CD4-positive, alpha-beta T cell treated with Interleukin-1 beta for 1 hour (primary cell): ENCODE measurements around the gene SRSF1.
"Not testable (repeated sequence)": the region's sequence is repeated elsewhere in the genome, so short reads cannot be mapped to it uniquely, and the experiment has no call there.

ENCODE experiments used
- DNase-seq, 2 donors: peaks; one replicate each; pipeline ENCODE4 v3.0.0-alpha.2; 2020 to 2022

SRSF1 gene, protein sequence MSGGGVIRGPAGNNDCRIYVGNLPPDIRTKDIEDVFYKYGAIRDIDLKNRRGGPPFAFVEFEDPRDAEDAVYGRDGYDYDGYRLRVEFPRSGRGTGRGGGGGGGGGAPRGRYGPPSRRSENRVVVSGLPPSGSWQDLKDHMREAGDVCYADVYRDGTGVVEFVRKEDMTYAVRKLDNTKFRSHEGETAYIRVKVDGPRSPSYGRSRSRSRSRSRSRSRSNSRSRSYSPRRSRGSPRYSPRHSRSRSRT

DNA sequence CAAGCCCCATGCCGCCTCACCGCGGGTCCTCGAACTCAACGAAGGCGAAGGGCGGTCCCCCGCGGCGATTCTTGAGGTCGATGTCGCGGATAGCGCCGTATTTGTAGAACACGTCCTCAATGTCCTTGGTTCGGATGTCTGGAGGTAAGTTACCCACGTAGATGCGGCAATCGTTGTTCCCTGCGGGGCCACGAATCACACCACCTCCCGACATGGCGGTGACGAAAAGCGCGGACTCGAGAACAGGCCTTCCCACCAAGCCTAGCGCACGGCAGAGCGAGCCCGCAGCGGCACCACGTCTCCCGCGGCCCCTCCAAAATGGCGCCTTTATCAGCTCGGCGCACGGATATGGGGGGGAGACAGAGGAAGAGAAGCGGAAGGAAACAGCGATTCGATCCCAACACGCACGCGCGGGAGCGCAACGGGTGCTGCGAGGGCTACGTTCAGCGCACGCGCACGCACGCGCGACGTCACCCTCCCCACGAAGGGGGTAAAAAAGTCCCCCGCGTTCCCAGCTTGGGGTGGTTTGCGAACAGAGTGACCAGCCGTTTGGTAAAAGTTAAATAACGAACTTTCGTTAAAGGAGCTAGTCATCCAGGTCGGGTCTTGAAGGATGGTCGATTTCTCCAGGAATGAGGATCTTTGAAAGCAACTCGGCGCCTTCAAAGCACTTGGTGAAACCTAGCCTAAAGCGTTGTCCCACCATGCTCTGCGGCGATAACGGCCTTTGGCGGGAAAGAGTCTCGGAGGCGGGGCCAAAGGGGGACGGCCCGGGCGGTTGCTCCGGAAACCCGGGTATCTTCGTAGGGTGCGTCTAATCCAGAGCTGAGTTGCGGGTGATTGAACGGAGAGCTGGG lies at the start of gene SRSF1:
Gene SRSF1 (minus strand): TSS at position 323 of the 857 bp plus-strand sequence. CDS start 109 bp downstream, at position 214.
- DNase-seq, result peak; percentile 97

DNA sequence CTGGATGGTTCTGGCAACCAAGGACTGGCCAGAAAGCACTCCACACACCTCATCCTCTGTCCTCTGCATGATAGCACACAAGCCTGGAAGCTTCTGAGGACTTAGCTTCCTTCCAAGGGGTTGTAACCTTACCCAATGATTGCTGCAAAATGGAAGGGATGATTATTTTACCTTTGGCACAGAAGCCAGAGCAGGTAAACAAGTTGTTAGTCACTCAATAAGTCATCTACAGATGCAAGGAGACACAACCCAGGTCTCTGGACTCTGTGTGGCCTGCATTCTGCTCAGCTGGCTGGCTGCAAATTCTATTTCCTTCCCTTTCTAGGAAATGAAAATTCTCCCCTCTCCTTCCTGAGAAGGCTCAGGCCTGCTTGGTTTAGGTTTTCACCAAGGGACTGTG lies 49.4 kb upstream of the SRSF1 start:
- DNase-seq, result no peak

DNA sequence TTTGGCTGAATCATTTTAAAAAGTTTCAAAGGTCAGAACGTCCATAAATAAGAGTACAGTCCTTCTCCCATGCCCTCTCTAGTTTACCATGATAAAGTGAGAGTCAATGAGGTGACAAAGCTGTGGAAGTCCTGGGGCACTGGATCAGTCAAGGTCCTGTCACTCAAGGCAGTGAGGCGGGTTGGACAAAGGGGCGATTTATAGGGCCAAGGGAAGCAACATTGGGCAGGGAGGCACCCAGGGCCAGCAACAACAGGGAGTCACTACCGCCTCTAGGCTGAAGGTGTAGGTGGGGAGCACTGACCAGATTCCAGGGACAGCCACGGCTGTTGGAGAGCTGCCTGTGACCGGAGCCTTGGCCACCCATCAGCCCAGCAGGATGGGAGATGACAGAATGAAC lies 47.6 kb upstream of the SRSF1 start:
- no peak for DNase-seq

DNA sequence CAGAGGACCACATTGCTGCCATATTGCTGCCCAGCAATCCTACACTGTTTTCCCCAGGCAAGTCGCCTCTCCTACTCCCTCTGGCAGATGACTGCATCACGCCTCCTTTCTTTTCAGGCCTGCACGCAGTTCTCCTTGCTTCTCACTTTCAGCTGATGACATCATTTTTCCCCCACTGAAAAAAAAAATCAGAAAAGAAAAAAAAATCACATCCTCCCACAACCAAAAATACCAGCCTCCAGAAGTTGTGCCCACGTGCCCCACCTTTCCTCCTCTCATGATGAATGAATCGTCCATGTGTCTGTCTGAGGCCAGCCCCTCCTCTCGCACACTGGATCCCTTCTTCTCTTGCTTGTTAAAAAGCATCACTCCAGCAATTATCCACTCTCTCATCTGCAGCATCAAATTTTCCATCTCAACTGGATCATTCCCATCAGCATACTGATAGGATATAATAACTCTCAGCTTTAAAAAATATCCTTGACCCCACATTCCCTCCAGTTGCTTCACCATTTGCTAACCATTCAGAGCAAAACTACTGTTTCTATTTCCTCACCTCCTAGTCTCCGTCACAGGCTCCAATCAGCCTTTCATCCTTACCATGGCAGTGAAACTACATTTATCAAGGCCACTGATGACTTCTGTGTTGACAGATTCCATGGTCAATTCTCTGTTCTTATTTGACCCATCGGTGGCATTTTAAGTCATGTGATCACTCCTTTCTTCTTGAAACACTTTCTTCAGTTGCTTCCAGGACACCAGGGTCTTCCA lies 46.1 kb upstream of the SRSF1 start:
- no peak for DNase-seq

DNA sequence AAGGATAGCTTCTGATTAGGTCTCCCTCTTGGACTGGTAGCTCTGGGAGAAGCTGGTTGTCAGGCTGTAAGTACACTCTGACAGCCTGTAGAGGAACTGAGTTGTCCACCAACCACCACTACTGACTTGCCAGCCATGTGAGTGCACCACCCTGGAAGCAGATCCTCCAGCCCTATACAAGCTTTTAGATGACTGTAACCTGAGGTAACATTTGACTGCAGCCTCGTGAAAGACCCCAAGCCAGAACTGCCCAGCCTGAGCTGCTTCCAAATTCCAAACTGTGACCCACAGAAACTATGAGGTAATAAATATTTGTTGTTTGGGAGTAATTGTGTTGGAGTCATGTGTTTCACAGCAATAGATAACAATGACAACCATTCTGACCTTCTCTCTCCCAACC lies 45.4 kb upstream of the SRSF1 start:
- no peak for DNase-seq

DNA sequence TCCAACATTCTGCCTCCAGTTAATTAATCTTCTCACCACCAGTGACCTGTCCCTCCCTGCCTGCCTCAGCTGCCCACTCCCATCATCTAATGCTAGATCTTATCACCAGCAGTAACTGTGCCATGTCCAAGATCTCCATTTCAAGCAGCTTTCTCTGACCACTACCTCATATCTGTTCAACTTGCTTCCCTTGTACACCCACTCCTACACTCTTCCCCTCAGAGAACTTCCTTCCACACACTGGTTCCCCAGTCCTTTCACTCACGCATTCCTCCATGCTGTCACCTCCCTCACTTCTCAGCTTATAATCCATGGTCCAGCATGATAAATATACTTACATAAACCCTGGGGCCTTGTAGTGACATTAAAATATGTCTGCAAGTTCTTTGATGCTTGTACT lies 44.4 kb upstream of the SRSF1 start:
- no peak for DNase-seq

DNA sequence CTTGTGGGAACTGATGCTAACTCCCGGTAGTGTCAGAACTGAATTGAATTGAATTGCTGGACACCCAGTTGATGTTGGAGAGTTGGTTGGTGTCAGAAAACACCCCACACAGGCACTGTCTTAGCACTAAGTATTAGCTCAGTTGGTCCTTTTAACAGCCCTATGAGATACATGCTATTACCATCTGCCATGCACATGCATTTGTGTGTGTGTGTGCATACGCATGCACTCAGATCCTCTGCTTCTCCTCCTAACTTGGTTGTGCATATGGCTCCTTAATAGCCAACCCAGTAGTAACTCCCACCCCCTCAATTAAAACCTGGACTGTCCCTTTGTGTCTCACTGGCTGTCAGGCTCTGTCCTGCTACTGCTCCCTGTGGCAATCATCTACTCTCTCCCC lies 43.9 kb upstream of the SRSF1 start:
- DNase-seq, result no peak

DNA sequence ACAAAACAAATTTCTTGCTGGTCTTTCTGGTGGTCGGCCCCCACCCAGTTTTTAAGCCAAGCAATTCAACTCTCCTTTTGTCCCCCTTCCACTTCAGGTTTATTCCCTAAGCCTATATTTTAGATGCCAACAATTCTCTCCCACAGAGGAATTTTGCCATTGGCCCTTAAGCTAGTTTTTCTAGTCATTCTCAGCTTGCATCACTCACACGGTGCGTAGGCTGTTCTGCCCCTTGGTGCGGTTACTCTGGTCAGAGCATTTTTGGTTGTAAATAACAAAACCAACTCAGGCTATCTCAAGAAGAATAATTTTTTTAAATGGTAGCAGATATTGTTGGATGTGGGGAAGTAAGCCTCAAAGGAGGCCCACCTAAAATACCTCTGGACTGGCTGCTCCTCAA lies 42.5 kb upstream of the SRSF1 start:
- DNase-seq, result no peak

DNA sequence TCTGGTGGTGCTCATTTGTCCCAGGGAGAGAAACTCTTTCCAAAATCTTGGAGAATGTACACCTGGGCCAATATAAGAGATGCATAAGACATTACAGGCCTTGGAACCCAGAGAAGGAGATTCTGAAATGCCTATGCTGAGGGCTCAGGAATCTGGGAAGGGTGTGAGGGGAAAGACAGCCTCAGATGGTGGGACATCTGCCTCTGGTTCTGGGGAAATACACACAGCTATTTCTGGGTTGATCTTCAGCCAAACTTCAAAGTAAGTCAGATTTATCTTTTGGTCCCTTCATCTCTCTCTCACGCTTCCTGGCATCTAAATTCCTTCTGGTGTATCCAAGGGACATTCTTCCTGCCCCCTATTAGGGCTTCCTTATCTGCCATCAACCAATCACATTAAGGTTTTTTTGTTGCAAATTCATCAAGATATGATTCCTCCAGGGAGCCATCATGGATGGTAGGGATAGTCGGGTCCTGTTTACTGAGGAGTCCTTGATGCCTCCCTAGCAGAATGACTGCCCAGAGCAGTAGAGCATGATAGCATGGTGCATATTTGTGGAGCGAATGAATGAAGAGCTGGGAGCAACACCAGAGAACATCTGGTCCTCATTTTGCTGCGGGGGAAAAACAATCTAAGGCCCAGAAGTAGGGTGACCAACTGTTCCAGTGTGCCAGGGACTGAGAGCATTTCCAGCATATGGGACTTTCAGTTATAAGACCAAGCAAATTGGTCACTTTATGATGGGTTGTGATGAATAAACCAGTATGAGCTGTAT lies 40.5 kb upstream of the SRSF1 start:
- no peak for DNase-seq

DNA sequence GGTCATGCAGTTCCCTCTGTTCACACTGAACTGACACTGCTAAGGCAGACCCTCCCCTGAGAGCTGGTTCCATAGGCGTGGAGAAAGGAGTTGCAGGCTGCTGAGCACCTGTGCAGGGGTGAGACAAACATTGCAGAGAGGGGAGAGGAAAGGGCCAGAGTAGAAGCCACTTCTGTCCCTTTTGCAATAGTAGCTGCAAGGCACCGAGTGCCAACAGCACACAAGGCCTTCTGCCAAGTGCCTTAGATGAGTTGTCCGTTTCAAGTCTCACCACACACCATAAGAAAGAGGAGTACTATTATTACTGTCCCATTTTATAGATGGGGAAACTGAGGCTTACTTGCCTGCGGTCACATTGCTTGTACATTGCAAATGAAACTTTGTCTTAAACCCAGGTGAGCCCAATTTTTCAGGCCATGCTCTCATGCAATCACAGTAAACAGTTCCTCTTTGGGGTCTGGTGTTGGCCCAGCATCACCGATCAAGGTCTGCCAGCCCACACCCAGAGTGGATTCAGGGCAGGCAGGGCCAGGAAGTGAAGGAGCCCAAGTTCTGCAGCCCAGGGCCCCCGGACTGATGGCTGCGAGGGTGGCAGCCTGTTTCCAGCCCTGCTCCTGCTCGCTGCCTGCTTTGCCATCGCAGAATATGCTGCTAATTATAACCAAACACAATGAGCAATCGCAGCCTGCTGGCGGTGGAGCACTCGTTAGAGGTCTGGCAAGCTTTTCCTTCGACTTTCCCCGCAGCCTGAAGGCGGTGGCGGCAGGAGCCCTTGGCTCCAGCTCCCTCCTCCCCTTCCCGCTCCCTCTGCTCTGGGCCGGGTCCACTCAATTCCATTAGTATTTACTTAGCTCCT lies 39.4 kb upstream of the SRSF1 start:
- DNase-seq, result no peak

DNA sequence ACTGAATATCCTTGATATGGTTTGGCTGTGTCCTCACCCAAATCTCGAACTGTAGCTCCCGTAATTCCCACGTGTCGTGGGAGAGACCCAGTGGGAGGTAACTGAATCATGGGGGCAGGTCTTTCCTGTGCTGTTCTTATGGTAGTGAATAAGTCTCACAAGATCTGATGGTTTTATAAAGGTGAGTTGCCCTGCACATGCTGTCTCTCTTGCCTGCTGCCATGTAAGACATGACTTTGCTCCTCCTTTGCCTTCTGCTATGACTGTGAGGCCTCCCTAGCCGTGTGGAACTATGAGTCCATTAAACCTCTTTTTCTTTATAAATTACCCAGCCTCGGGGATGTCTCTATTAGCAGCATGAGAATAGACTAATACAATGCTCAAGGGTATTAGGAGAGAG lies 37.2 kb upstream of the SRSF1 start:
- DNase-seq, result not testable (repeated sequence)

DNA sequence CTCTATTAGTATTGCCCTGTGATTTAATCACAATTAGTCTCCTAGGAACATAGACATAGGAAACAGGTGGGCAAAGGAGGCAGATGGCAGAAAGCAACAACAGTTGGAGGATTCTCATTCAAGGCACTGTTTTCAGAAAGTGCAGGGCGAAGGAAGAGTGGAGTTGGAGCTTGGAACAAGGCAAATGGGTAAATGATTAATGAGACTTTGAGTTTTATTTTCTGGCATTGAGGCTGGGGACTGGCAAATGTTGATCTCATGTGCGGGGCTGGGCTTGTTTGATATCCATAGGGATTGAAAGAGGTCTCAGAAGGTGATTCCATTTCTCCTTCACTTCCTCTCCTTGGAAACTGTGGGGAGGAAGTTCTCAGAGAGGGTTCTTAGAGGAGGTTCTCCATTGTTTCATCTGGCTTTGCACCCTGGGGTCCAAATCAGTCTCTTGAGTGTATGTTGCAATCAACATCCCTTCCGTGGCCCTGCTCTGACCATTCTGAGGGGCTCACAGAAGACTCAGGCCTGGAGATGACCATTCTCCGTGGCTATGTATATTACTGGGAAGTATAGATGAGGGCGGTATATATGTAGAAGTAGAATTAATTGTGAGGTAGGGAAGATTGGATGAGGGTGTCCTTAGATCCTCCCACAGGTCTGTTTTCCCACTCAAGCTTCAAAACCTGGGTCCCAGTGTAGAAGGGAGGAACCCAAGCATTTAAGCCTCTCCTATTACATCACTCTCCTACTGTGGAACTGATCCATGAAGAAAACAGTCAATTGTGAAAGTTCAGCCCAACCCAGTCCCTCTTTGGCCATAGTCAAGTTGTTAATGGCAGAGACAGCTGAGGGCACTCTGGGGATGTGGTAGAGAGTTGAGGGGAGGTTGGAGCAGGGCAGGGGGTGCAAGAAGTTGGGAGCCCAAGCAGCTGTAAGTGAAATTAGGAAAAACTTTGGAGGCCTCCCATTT lies 36.5 kb upstream of the SRSF1 start:
- no peak for DNase-seq

DNA sequence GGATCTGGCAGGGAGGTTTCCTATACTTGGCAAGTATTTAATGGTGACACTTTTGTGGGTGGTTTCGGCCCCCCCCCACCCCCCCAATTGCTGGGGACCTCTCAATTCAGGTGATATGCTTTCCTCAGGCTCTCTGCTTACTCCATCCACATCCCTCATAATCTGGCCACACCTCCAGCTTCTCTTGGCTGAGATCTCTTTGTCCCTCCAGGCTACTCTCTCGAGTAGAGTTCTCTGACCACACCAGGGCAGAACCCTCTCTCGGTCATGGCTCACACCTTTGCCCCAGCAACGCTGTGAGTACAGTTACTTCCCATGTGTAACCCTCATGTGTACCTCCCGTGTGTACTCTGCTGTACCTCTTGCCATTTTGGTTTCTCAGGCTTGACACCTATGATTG lies 34.1 kb upstream of the SRSF1 start:
- no peak for DNase-seq

DNA sequence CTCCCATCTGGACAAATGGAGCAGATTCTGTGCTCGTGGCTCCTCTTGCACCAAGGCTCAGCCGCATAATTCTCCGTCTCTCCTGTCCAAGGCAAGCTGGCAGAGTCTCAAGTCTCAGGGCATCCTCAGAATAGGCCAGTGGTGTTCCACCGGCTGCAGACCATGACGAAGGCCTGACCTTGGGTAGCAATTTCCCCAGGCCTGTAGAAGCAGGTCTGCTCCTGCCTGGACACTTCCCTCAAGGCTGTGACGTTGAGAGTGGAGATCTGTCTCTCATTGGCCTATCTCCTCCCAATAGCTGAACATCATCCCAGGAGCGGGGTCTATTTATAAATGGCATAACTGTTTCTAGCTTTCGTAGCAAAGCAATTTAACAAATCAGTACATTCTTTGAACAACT lies 33.3 kb upstream of the SRSF1 start:
- DNase-seq, result no peak

DNA sequence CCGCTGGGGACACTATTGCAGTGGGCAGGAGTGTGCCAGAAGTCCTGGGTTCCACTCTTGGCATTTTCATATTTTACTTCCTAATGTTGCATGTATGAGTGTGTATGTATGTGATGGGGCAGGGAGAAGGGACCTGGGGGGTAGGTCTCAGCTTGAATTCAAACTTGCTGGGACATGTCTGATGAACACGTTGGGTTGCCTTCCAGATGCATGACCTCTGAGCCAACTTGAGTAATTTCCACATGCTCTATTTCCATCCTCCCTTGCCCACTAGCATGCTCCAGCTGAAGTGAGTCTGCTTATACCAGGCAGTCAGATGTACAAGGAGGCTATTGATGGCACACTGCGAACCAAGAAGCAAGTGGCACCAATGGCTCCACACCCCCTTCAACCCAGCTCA lies 32.9 kb upstream of the SRSF1 start:
- no peak for DNase-seq

DNA sequence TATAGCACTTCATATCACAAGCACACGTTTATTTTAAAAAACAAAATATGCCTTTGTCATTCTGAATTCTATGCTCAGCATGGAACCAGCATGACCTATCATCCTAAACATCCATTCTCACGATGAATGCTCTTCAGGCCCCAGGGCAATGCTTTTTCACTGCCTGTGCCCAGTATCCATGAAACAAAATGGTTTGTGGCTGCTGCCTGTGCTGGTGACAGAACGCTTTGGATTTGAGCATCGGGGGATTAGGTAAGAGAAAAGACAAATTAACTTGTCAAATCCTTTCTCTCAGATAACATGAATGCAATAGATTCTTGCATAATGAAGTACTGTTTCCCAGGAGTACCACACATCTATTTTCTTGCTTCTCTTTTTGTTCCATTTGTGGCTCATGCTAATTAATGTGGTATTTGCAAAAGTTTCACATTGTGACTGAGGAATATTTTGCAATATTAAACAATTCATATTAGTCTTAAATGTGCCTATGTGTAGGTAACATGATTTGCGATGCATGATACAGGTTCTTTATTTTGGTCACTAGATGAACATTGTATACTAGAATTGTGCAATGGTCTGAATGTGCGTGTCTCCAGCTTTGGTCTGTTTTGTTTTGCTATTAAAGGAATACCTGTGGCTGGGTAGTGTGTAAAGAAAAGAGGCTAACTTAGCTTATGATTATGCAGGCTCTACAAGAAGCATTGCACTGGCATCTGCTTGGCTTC lies 25.8 kb upstream of the SRSF1 start:
- DNase-seq, result no peak

DNA sequence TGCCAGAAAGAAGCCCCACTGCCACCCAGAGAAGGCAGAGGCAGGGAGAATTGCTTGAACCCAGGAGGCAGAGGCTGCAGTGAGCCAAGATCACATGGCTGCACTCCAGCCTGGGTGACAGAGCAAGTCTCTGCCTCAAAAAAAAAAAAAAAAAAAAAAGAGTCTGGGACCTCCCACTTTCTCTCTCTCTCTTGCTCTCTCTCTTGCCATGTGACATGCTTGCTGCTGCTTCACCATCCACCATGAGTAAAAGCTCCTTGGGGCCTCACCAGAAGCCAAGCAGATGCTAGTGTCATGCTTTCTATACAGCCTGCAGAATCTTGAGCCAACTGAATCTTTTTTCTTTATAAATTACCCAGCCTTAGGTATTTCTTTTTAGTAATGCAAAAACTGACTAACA lies 21.5 kb upstream of the SRSF1 start:
- no peak for DNase-seq

DNA sequence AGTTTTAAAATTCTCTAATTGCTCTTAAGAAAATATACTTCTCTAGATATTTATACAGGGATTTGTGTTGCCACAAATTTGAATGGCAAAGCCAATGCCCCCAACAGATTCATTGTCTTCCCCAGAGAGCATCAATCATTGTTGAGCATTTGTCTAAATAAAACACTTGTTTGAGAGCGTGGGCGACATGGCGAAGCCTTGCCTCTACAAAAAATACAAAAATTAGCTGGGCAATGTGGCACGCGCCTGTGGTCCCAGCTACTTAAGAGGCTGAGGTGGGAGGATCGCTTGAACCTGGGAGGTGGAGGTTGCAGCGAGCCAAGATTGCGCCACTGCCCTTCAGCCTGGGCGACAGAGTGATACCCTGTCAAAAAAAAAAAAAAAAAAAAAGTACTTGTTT lies 13.4 kb upstream of the SRSF1 start:
- DNase-seq, result no peak

DNA sequence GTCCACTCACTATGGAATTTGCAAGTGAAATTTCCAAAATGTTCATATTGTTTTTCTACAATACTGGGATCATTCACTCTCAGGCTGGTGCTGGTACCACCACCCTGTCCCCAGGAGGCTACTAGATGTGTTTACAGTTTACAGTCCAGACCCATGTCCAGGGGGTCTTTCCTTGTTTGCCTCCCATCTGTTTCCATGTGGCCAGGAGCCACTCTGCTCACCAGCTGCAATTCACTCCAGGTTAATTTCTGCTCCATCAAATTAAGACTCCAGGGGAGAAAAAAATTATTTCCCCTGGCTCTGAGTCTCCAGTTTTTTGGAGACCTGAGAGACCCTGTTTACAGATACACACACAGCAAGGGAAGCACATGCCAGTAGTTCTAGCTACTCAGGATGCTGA lies 12.5 kb upstream of the SRSF1 start:
- DNase-seq, result no peak

DNA sequence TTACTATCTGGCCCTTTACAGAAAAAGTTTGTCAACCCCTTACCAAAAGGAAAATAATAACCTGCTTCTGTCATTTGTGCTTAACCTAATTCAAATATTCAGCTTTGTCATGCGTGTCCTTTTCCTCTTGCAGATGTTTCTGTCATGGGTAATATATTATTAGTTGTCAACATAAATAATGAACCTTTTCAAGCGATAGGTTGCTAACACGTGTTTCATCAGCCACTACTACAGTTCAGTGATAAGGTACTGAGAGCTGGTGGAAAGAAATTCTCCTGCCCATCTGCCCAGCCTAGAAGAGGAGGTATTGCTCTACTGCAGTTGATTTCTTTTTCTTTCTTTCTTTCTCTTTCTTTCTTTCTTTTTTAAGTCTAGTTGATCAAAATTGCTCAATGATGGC lies 12.0 kb upstream of the SRSF1 start:
- no peak for DNase-seq
